ENCODE results near the gene LSR.

- TF ChIP-seq, protein P1, sequence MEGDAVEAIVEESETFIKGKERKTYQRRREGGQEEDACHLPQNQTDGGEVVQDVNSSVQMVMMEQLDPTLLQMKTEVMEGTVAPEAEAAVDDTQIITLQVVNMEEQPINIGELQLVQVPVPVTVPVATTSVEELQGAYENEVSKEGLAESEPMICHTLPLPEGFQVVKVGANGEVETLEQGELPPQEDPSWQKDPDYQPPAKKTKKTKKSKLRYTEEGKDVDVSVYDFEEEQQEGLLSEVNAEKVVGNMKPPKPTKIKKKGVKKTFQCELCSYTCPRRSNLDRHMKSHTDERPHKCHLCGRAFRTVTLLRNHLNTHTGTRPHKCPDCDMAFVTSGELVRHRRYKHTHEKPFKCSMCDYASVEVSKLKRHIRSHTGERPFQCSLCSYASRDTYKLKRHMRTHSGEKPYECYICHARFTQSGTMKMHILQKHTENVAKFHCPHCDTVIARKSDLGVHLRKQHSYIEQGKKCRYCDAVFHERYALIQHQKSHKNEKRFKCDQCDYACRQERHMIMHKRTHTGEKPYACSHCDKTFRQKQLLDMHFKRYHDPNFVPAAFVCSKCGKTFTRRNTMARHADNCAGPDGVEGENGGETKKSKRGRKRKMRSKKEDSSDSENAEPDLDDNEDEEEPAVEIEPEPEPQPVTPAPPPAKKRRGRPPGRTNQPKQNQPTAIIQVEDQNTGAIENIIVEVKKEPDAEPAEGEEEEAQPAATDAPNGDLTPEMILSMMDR (IDR thresholded peaks at IDR 0.05): no peak
- TF ChIP-seq POLR2A (IDR thresholded peaks at IDR 0.05) (no peak), POLR2AphosphoS5 (IDR thresholded peaks at IDR 0.05) (no peak)
Measured at GRCh38 chr19:35254341-35255297, 5.8 kb downstream of the LSR start.

Data from prostate gland (tissue), 2 donors.